HCT116 (cell line): ENCODE results near the gene RAB40AL. TPM values are rescaled to one million over a fixed set of nuclear protein-coding genes. Genes with fewer than 3 reads are reported as not detected.

ENCODE experiments used
- ATAC-seq: fragments of 200-7000 bp; cut with Tn5 transposase; 2 replicates; pipeline ENCODE4 v1.9.1; 2020; ENCODE audit warnings: mild to moderate bottlenecking, moderate library complexity
- BruUV-seq: library from RNA; stranded (reverse); fragments of 400-500 nt; replicated peaks from 2 replicates; lab custom pipeline; 2021; lab: Mats Ljungman, UMichigan
- CTCF ChIA-PET: fragments of 300-600 bp; sonication (Branson Sonifier 250); formaldehyde crosslinking; loops from one replicate; lab custom pipeline; 2021; ENCODE audit warnings: antibody characterized with exemption; lab: Charles Lee
- POLR2A ChIA-PET: fragments of 300-600, 350-600 bp; sonication (Branson Sonifier 250); formaldehyde crosslinking; loops from one replicate; lab custom pipeline; 2021; ENCODE audit warnings: antibody characterized with exemption; lab: Charles Lee
- RAD21 ChIA-PET, 2 experiments: fragments of 300-600 bp; sonication (Branson Sonifier 250); formaldehyde crosslinking; loops; one replicate each; lab custom pipeline; 2023; ENCODE audit warnings: low total read pairs in 2 of 2; ENCODE audit not compliant: uncharacterized antibody in 2 of 2, unreplicated experiment in 2 of 2, low non-redundant PET in 1 of 2; lab: Charles Lee
- DNase-seq: peaks from one replicate; pipeline ENCODE4 v3.0.0-alpha.2; 2010; ENCODE audit warnings: low read depth, low spot score
- H2AFZ ChIP-seq: fragments of 200-600 bp; shearing (Covaris generic), sonication (generic); 2 replicates; pipeline ENCODE4 v1.6.1; 2017; ENCODE audit warnings: low read depth, mixed run types, mixed read lengths, antibody characterized with exemption, low read length; ENCODE audit not compliant: poor library complexity, severe bottlenecking
- H3K27ac ChIP-seq: 2 replicates; pipeline ENCODE4 v1.5.1; 2012; ENCODE audit warnings: low read depth, low read length
- H3K27me3 ChIP-seq: fragments of 200-600 bp; sonication (generic); 2 replicates; pipeline ENCODE4 v1.6.1; 2016; ENCODE audit warnings: mixed run types, low read length, mixed read lengths; ENCODE audit not compliant: insufficient read depth
- H3K36me3 ChIP-seq, 2 experiments: fragments of 200-500 bp in 1 of 2; fragments of 200-600 bp in 1 of 2; sonication (Bioruptor generic) in 1 of 2; sonication (generic) in 1 of 2; 2 replicates each; pipeline versions ENCODE4 v1.5.1 to v1.6.1; 2014 to 2016; ENCODE audit warnings: low read length in 2 of 2, inconsistent platforms in 1 of 2, mixed read lengths in 1 of 2, mixed run types in 1 of 2; ENCODE audit not compliant: insufficient read depth in 2 of 2, control insufficient read depth in 1 of 2
- H3K4me1 ChIP-seq, 2 experiments: fragments of 200-600 bp in 1 of 2; sonication (generic) in 1 of 2; 2 replicates each; pipeline versions ENCODE4 v1.5.1 to v1.6.1; 2012 to 2017; ENCODE audit warnings: low read length in 2 of 2, inconsistent platforms in 1 of 2, mild to moderate bottlenecking in 1 of 2, mixed read lengths in 1 of 2, mixed run types in 1 of 2, moderate library complexity in 1 of 2; ENCODE audit not compliant: insufficient read depth in 2 of 2, control insufficient read depth in 1 of 2
- H3K4me2 ChIP-seq: fragments of 200-600 bp; sonication (generic); 2 replicates; pipeline ENCODE4 v1.6.1; 2017; ENCODE audit warnings: mixed run types, low read length, mixed read lengths
- H3K4me3 ChIP-seq, 2 experiments: fragments of 200-600 bp in 1 of 2; sonication (generic) in 1 of 2; replicated peaks in 1 of 2; 2 replicates each; pipeline ENCODE4 v1.5.1; 2011 to 2016; ENCODE audit warnings: low read length in 2 of 2, control low read depth in 1 of 2, low read depth in 1 of 2, mild to moderate bottlenecking in 1 of 2, mixed read lengths in 1 of 2, mixed run types in 1 of 2
- H3K79me2 ChIP-seq: fragments of 200-600 bp; sonication (generic); 2 replicates; pipeline ENCODE4 v1.6.1; 2017; ENCODE audit warnings: mild to moderate bottlenecking, mixed run types, low read length, moderate library complexity, mixed read lengths; ENCODE audit not compliant: insufficient read depth
- H3K9ac ChIP-seq: fragments of 200-600 bp; sonication (generic); 2 replicates; pipeline ENCODE4 v1.6.1; 2016; ENCODE audit warnings: low read length, mixed read lengths
- H3K9me2 ChIP-seq: fragments of 200-600 bp; sonication (generic), shearing (Covaris generic); 2 replicates; pipeline ENCODE4 v1.6.1; 2017; ENCODE audit warnings: mixed run types, mild to moderate bottlenecking, moderate library complexity; ENCODE audit not compliant: insufficient read depth
- H3K9me3 ChIP-seq, 2 experiments: fragments of 200-500 bp in 1 of 2; fragments of 200-600 bp in 1 of 2; sonication (Bioruptor generic) in 1 of 2; sonication (generic) in 1 of 2; 2 replicates each; pipeline ENCODE4 v1.6.1; 2014 to 2017; ENCODE audit warnings: low read length in 2 of 2, mixed read lengths in 2 of 2, inconsistent platforms in 1 of 2, low read depth in 1 of 2, mild to moderate bottlenecking in 1 of 2, mixed run types in 1 of 2, moderate library complexity in 1 of 2; ENCODE audit not compliant: control insufficient read depth in 1 of 2, insufficient read depth in 1 of 2
- H4K20me1 ChIP-seq: fragments of 200-600 bp; sonication (generic), shearing (Covaris generic); 2 replicates; pipeline ENCODE4 v1.6.1; 2017; ENCODE audit warnings: mixed run types, mild to moderate bottlenecking, moderate library complexity; ENCODE audit not compliant: insufficient read depth
- ATF3 ChIP-seq: IDR thresholded peaks from 2 replicates; pipeline ENCODE4 v1.6.1; 2012
- CBX3 ChIP-seq: IDR thresholded peaks from 2 replicates; pipeline ENCODE4 v1.6.1; 2012; ENCODE audit warnings: low read depth
- CEBPB ChIP-seq: IDR thresholded peaks from 2 replicates; pipeline ENCODE4 v1.6.1; 2012; ENCODE audit warnings: low read depth
- CTCF ChIP-seq, 3 experiments: fragments of 200-600 bp in 1 of 3; sonication (generic) in 1 of 3; IDR thresholded peaks in 2 of 3; conservative IDR thresholded peaks in 1 of 3; 2 replicates each; pipeline ENCODE4 v1.5.1; 2012 to 2017; ENCODE audit warnings: low read depth in 2 of 3, low read length in 2 of 3, antibody characterized with exemption in 1 of 3, borderline replicate concordance in 1 of 3, control low read depth in 1 of 3, mild to moderate bottlenecking in 1 of 3, mixed read lengths in 1 of 3, mixed run types in 1 of 3, moderate library complexity in 1 of 3; ENCODE audit not compliant: insufficient read depth in 1 of 3
- EGR1 ChIP-seq: IDR thresholded peaks from 2 replicates; pipeline ENCODE4 v1.6.1; 2012; ENCODE audit warnings: low read depth
- ELF1 ChIP-seq: IDR thresholded peaks from 2 replicates; pipeline ENCODE4 v1.6.1; 2012; ENCODE audit warnings: low read depth, borderline replicate concordance
- EZH2 ChIP-seq: fragments of 200-600 bp; sonication (generic); IDR thresholded peaks from 2 replicates; pipeline ENCODE4 v1.6.1; 2017; ENCODE audit warnings: antibody characterized with exemption, mixed run types
- EZH2phosphoT487 ChIP-seq: fragments of 200-600 bp; IDR thresholded peaks from 2 replicates; pipeline ENCODE4 v1.6.1; 2018; ENCODE audit warnings: antibody characterized with exemption, borderline replicate concordance
- FOSL1 ChIP-seq: IDR thresholded peaks from 2 replicates; pipeline ENCODE4 v1.6.1; 2012; ENCODE audit warnings: low read depth
- JUND ChIP-seq: IDR thresholded peaks from 2 replicates; pipeline ENCODE4 v1.6.1; 2012
- POLR2A ChIP-seq: IDR thresholded peaks from 2 replicates; pipeline ENCODE4 v1.7.0; 2011; ENCODE audit warnings: borderline replicate concordance; ENCODE audit not compliant: insufficient read depth, insufficient read length; ENCODE audit errors: extremely low read depth
- POLR2AphosphoS5 ChIP-seq: IDR thresholded peaks from 2 replicates; pipeline ENCODE4 v1.6.1; 2011; ENCODE audit warnings: mild to moderate bottlenecking, low read depth, low read length, moderate library complexity
- RAD21 ChIP-seq: IDR thresholded peaks from 2 replicates; pipeline ENCODE4 v1.6.1; 2012; ENCODE audit warnings: low read depth, mild to moderate bottlenecking
- REST ChIP-seq: IDR thresholded peaks from 2 replicates; pipeline ENCODE4 v1.6.1; 2012; ENCODE audit warnings: low read depth
- SIN3A ChIP-seq: IDR thresholded peaks from 2 replicates; pipeline ENCODE4 v1.6.1; 2012; ENCODE audit warnings: low read depth
- SP1 ChIP-seq: IDR thresholded peaks from 2 replicates; pipeline ENCODE4 v1.6.1; 2012; ENCODE audit warnings: low read depth
- SRF ChIP-seq: IDR thresholded peaks from 2 replicates; pipeline ENCODE4 v1.6.1; 2012; ENCODE audit warnings: low read depth
- TCF7L2 ChIP-seq: IDR thresholded peaks from 2 replicates; pipeline ENCODE4 v1.7.0; 2011; ENCODE audit warnings: borderline replicate concordance, inconsistent platforms; ENCODE audit not compliant: insufficient read depth, insufficient read length; ENCODE audit errors: extremely low read depth
- YY1 ChIP-seq: IDR thresholded peaks from 2 replicates; pipeline ENCODE4 v1.6.1; 2011; ENCODE audit warnings: low read length, low read depth, moderate library complexity, mild to moderate bottlenecking; ENCODE audit not compliant: insufficient replicate concordance; ENCODE audit errors: extremely low read depth
- ZNF274 ChIP-seq: fragments of 200-500 bp; sonication (Bioruptor generic); IDR thresholded peaks from 2 replicates; pipeline ENCODE4 v1.6.1; 2014; ENCODE audit warnings: mild to moderate bottlenecking, low read depth, low read length, inconsistent platforms
- intact Hi-C: fragments of 100-400 bp; cut with micrococcal nuclease; formaldehyde crosslinking; loops from 2 replicates; pipeline ENCODE4 v1.10.0; 2022
- total RNA-seq: library from RNA; stranded (reverse); gene quantifications from one replicate; pipeline ENCODE4 v1.2.1, GENCODE V29; 2021; ENCODE audit not compliant: unreplicated experiment

RAB40AL gene
- total RNA-seq, 1 experiment from 2014 or later, result 0.84 TPM

GRCh38 chrX:102892103-102892502 lies 45.0 kb upstream of the RAB40AL start:
- intact Hi-C loops, result no loop called here
- Histone ChIP-seq H3K9me2 (no peaks in the 10 kb centered on the region), H3K79me2 (no peaks in the 10 kb centered on the region), H3K9me3 (no peaks in the 10 kb centered on the region), H3K36me3 (no peaks in the 10 kb centered on the region), H4K20me1 (no peaks in the 10 kb centered on the region), H3K4me2 (no peak overlapping the region), H3K27me3 (no peaks in the 10 kb centered on the region), H3K9ac (no peak overlapping the region), H2AFZ (no peak overlapping the region), H3K4me1 (no peaks in the 10 kb centered on the region), H3K4me3 (no peak overlapping the region), H3K27ac (no peak overlapping the region)
- ChIA-PET RAD21 (no interaction called here), CTCF (no interaction called here), POLR2A (no interaction called here)
- no peak for TF ChIP-seq ZNF274
- no peak for TF ChIP-seq RAD21
- no peak for TF ChIP-seq ELF1
- no peak for TF ChIP-seq CTCF (IDR thresholded peaks at IDR 0.05 in 2 of 3, conservative IDR thresholded peaks at IDR 0.05 in 1 of 3; ENCODE audit: borderline replicate concordance in 1 of 3, insufficient read depth in 1 of 3, low read depth in 2 of 3, low read length in 2 of 3)
- no peak for TF ChIP-seq REST
- no peak for TF ChIP-seq POLR2AphosphoS5
- no peak for TF ChIP-seq FOSL1
- TF ChIP-seq TCF7L2, result no peak
- TF ChIP-seq ATF3, result no peak
- TF ChIP-seq SP1, result no peak
- TF ChIP-seq SIN3A, result no peak
- TF ChIP-seq POLR2A, result no peak
- no peak for TF ChIP-seq EZH2phosphoT487
- TF ChIP-seq YY1, result no peak
- no peak for TF ChIP-seq EZH2
- no peak for TF ChIP-seq CBX3
- no peak for TF ChIP-seq SRF
- TF ChIP-seq CEBPB, result no peak
- TF ChIP-seq JUND, result no peak
- TF ChIP-seq EGR1, result no peak
- DNase-seq (no peak), ATAC-seq (no peak)
- no TSS peak for BruUV-seq
